ENCODE results near the gene HOOK2. TPM values are rescaled to one million over a fixed set of nuclear protein-coding genes. Genes with fewer than 3 reads are reported as not detected.
A peak's percentile ranks its signal among the peaks of the same experiment; 100 is the strongest.

Gene HOOK2
- total and polyA plus RNA-seq, 9 of the 15 experiments (the other 6 are each of a cell fraction or from before 2014, with no cell fraction given) = 1.3 to 17.2 (median 9.9) TPM

DNA sequence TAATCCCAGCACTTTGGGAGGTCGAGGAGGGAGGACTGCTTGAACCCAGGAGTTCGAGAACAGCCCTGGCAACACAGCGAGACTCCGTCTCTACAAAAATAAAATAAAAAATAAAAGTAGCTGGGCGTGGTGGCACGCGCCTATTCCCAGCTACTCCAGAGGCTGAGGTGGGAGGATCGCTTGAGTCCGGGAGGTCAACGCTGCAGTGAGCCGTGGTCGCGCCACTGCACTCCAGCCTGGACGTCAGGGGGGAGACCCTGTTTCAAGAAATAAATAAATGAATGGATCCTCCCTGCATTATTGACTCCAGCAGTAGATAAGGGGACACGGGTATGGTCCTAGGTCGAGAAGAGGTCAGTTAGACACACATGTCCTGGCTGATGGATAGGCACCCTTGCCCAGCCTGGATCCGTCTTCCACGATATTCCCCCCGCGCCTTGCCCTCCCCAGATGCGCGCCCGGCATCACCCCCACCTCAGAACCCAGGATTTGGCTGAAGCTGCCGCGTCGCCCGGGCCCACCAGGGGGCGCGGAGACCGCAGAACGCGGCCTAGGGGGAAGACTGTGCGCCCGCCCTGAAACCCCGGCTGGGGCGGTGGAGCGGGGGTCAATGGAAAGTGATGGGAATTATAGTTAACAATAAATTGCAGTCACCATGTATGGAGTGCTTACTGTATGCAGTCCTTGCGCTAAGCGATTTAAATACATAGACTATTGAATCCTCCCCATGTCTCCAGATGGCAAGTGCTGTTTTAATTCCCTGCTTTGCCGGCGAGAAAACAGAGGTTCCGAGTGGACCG is 2.1 kb upstream of the HOOK2 start (continued):
- no peak for TF ChIP-seq CBX1 (IDR thresholded peaks at IDR 0.05; ENCODE audit: low read depth)
- TF ChIP-seq, protein P1, sequence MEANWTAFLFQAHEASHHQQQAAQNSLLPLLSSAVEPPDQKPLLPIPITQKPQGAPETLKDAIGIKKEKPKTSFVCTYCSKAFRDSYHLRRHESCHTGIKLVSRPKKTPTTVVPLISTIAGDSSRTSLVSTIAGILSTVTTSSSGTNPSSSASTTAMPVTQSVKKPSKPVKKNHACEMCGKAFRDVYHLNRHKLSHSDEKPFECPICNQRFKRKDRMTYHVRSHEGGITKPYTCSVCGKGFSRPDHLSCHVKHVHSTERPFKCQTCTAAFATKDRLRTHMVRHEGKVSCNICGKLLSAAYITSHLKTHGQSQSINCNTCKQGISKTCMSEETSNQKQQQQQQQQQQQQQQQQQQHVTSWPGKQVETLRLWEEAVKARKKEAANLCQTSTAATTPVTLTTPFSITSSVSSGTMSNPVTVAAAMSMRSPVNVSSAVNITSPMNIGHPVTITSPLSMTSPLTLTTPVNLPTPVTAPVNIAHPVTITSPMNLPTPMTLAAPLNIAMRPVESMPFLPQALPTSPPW (CRISPR knock-in tag; IDR thresholded peaks at IDR 0.05) = peak; percentile 90
- TF ChIP-seq DMBX1 (CRISPR knock-in tag; IDR thresholded peaks at IDR 0.05; ENCODE audit: borderline replicate concordance) = 0 out of 2 replicates have a peak, but pooled peaks have one; percentile 45
- TF ChIP-seq, protein P2, sequence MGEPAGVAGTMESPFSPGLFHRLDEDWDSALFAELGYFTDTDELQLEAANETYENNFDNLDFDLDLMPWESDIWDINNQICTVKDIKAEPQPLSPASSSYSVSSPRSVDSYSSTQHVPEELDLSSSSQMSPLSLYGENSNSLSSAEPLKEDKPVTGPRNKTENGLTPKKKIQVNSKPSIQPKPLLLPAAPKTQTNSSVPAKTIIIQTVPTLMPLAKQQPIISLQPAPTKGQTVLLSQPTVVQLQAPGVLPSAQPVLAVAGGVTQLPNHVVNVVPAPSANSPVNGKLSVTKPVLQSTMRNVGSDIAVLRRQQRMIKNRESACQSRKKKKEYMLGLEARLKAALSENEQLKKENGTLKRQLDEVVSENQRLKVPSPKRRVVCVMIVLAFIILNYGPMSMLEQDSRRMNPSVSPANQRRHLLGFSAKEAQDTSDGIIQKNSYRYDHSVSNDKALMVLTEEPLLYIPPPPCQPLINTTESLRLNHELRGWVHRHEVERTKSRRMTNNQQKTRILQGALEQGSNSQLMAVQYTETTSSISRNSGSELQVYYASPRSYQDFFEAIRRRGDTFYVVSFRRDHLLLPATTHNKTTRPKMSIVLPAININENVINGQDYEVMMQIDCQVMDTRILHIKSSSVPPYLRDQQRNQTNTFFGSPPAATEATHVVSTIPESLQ (CRISPR knock-in tag; IDR thresholded peaks at IDR 0.05) = no peak
- no peak for TF ChIP-seq NR2C2 (CRISPR knock-in tag; IDR thresholded peaks at IDR 0.05)
- no peak for TF ChIP-seq NR2C2 (tag; IDR thresholded peaks at IDR 0.05)
- TF ChIP-seq NFE2 (IDR thresholded peaks at IDR 0.05; ENCODE audit: low read depth) = no peak
- TF ChIP-seq, protein P3, sequence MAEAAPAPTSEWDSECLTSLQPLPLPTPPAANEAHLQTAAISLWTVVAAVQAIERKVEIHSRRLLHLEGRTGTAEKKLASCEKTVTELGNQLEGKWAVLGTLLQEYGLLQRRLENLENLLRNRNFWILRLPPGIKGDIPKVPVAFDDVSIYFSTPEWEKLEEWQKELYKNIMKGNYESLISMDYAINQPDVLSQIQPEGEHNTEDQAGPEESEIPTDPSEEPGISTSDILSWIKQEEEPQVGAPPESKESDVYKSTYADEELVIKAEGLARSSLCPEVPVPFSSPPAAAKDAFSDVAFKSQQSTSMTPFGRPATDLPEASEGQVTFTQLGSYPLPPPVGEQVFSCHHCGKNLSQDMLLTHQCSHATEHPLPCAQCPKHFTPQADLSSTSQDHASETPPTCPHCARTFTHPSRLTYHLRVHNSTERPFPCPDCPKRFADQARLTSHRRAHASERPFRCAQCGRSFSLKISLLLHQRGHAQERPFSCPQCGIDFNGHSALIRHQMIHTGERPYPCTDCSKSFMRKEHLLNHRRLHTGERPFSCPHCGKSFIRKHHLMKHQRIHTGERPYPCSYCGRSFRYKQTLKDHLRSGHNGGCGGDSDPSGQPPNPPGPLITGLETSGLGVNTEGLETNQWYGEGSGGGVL (CRISPR knock-in tag; IDR thresholded peaks at IDR 0.05) = no peak
- TF ChIP-seq, protein P4, sequence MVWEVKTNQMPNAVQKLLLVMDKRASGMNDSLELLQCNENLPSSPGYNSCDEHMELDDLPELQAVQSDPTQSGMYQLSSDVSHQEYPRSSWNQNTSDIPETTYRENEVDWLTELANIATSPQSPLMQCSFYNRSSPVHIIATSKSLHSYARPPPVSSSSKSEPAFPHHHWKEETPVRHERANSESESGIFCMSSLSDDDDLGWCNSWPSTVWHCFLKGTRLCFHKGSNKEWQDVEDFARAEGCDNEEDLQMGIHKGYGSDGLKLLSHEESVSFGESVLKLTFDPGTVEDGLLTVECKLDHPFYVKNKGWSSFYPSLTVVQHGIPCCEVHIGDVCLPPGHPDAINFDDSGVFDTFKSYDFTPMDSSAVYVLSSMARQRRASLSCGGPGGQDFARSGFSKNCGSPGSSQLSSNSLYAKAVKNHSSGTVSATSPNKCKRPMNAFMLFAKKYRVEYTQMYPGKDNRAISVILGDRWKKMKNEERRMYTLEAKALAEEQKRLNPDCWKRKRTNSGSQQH (CRISPR knock-in tag; IDR thresholded peaks at IDR 0.05) = no peak
- 0 out of 3 replicates have a peak, but pooled peaks of 1 of the 2 experiments have one; percentile 43 for TF ChIP-seq CBX3 (IDR thresholded peaks at IDR 0.05; ENCODE audit: borderline replicate concordance in 1 of 2, low read length in 2 of 2)
- TF ChIP-seq, protein P5, sequence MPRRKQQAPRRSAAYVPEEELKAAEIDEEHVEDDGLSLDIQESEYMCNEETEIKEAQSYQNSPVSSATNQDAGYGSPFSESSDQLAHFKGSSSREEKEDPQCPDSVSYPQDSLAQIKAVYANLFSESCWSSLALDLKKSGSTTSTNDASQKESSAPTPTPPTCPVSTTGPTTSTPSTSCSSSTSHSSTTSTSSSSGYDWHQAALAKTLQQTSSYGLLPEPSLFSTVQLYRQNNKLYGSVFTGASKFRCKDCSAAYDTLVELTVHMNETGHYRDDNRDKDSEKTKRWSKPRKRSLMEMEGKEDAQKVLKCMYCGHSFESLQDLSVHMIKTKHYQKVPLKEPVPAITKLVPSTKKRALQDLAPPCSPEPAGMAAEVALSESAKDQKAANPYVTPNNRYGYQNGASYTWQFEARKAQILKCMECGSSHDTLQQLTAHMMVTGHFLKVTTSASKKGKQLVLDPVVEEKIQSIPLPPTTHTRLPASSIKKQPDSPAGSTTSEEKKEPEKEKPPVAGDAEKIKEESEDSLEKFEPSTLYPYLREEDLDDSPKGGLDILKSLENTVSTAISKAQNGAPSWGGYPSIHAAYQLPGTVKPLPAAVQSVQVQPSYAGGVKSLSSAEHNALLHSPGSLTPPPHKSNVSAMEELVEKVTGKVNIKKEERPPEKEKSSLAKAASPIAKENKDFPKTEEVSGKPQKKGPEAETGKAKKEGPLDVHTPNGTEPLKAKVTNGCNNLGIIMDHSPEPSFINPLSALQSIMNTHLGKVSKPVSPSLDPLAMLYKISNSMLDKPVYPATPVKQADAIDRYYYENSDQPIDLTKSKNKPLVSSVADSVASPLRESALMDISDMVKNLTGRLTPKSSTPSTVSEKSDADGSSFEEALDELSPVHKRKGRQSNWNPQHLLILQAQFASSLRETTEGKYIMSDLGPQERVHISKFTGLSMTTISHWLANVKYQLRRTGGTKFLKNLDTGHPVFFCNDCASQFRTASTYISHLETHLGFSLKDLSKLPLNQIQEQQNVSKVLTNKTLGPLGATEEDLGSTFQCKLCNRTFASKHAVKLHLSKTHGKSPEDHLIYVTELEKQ (CRISPR knock-in tag; IDR thresholded peaks at IDR 0.05) = no peak
- TF ChIP-seq NR1H2 (CRISPR knock-in tag; IDR thresholded peaks at IDR 0.05) = no peak
- TF ChIP-seq TAF7 (tag; IDR thresholded peaks at IDR 0.05) = no peak
